ENCODE data around the gene RAD51B. TPM values are rescaled to one million over a fixed set of nuclear protein-coding genes. Genes with fewer than 3 reads are reported as not detected.

The RAD51B gene
- total RNA-seq, 1 experiment from 2014 or later: 20.0 TPM

DNA sequence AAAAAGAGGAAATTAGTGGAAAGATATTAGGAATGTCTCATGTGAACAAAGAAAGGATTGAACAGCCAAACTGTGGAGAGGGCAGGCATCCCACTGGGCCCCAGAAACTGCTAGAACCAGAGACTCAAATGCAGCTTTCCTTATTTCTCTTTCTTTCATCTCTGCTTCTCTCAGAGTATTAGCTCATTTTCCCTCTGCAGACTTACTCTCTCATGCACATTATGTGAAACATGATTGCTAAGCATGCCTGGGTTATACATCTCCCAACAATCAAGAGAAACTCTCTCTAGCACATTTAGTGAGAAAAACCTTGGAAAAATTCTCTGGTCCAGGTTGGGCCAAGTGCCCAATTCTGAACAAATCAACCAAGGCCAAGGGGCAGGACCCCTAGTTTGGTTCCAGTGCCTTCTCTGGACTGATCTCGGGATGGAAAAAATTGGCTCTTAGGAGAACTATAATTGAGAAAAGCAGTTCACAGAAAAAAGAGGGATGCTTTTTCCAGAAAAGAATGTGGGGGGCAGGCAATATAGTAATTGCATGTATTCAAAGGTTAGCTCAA, 313.1 kb downstream of the RAD51B start:
- Histone ChIP-seq H3K27ac (ENCODE audit: low read depth, low read length) (peak overlapping the region; percentile 11; the same call in 1 of the 2 replicates), H4K20me1 (ENCODE audit: insufficient read depth) (no peaks in the 10 kb centered on the region), H3K9me2 (ENCODE audit: insufficient read depth) (no peaks in the 10 kb centered on the region), H3K36me3 (ENCODE audit: control insufficient read depth in 1 of 2, insufficient read depth in 2 of 2, low read length in 2 of 2) (no peaks in the 10 kb centered on the region), H3K4me3 (replicated peaks in 1 of 2; ENCODE audit: low read depth in 1 of 2, low read length in 2 of 2) (no peak overlapping the region), H3K4me1 (ENCODE audit: control insufficient read depth in 1 of 2, insufficient read depth in 2 of 2, low read length in 2 of 2) (peaks cover 8 to 25% of the 10 kb centered on the region in 2 experiments), H3K4me2 (ENCODE audit: low read length) (no peak overlapping the region), H3K27me3 (ENCODE audit: insufficient read depth, low read length) (no peaks in the 10 kb centered on the region), H3K79me2 (ENCODE audit: insufficient read depth, low read length) (no peaks in the 10 kb centered on the region), H2AFZ (ENCODE audit: low read depth, low read length, poor library complexity, severe bottlenecking) (no peak overlapping the region), H3K9me3 (ENCODE audit: control insufficient read depth in 1 of 2, insufficient read depth in 1 of 2, low read depth in 1 of 2, low read length in 2 of 2) (no peaks in the 10 kb centered on the region), H3K9ac (ENCODE audit: low read length) (no peak overlapping the region)
- RAD21 ChIA-PET (ENCODE audit: low non-redundant PET in 1 of 2, low total read pairs in 2 of 2, uncharacterized antibody in 2 of 2, unreplicated experiment in 2 of 2): no interaction called here
- BruUV-seq (replicated peaks): no TSS peak
- CTCF ChIA-PET: no interaction called here
- intact Hi-C loops (cut with micrococcal nuclease): no loop called here
- DNase-seq (ENCODE audit: low read depth, low spot score) (no peak), ATAC-seq (no peak)
- TF ChIP-seq FOSL1 (IDR thresholded peaks at IDR 0.05; ENCODE audit: low read depth) (no peak), ZFX (IDR thresholded peaks at IDR 0.05) (no peak), ELF1 (IDR thresholded peaks at IDR 0.05; ENCODE audit: borderline replicate concordance, low read depth) (no peak), EGR1 (IDR thresholded peaks at IDR 0.05; ENCODE audit: low read depth) (no peak), POLR2A (IDR thresholded peaks at IDR 0.05; ENCODE audit: borderline replicate concordance, extremely low read depth, insufficient read depth, insufficient read length) (no peak), ZNF274 (IDR thresholded peaks at IDR 0.05; ENCODE audit: low read depth, low read length) (no peak)
- POLR2A ChIA-PET: no interaction called here

DNA sequence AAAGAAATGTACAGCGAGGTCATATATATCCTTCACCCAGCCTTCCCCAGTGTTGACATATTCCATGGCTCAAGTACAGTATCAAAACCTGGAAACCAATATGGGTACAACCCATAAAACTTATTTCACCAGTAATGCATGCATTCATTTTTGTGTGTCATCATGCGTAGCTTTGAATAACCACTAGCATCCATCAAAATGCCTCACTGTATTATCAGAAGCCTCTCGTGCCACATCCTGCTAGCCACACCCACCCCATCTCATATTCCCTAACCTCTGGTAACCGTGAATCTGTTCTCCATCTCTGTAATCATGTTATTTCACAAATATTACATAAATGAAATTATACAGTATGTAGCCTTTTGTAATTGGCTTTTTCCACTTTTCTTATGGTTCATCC, 314.3 kb downstream of the RAD51B start:
- ChIA-PET CTCF (no interaction called here), POLR2A (no interaction called here), RAD21 (ENCODE audit: low non-redundant PET in 1 of 2, low total read pairs in 2 of 2, uncharacterized antibody in 2 of 2, unreplicated experiment in 2 of 2) (no interaction called here)
- no peak for DNase-seq (ENCODE audit: low read depth, low spot score)
- H3K27me3 ChIP-seq (ENCODE audit: insufficient read depth, low read length): no peaks in the 10 kb centered on the region
- H3K79me2 ChIP-seq (ENCODE audit: insufficient read depth, low read length): no peaks in the 10 kb centered on the region
- H3K4me1 ChIP-seq (ENCODE audit: control insufficient read depth in 1 of 2, insufficient read depth in 2 of 2, low read length in 2 of 2): peaks cover 20 to 36% of the 10 kb centered on the region in 2 experiments
- intact Hi-C loops (cut with micrococcal nuclease): no loop called here
- H3K4me3 ChIP-seq (replicated peaks in 1 of 2; ENCODE audit: low read depth in 1 of 2, low read length in 2 of 2): no peak overlapping the region
- no peaks in the 10 kb centered on the region for H4K20me1 ChIP-seq (ENCODE audit: insufficient read depth)
- BruUV-seq (replicated peaks): no TSS peak
- no peak overlapping the region for H3K27ac ChIP-seq (ENCODE audit: low read depth, low read length)
- no peaks in the 10 kb centered on the region for H3K9me2 ChIP-seq (ENCODE audit: insufficient read depth)
- no peaks in the 10 kb centered on the region for H3K36me3 ChIP-seq (ENCODE audit: control insufficient read depth in 1 of 2, insufficient read depth in 2 of 2, low read length in 2 of 2)
- no peaks in the 10 kb centered on the region for H3K9me3 ChIP-seq (ENCODE audit: control insufficient read depth in 1 of 2, insufficient read depth in 1 of 2, low read depth in 1 of 2, low read length in 2 of 2)
- H3K9ac ChIP-seq (ENCODE audit: low read length): no peak overlapping the region
- ATAC-seq: no peak
- no peak overlapping the region for H3K4me2 ChIP-seq (ENCODE audit: low read length)
- H2AFZ ChIP-seq (ENCODE audit: low read depth, low read length, poor library complexity, severe bottlenecking): no peak overlapping the region
- TF ChIP-seq, protein P1, sequence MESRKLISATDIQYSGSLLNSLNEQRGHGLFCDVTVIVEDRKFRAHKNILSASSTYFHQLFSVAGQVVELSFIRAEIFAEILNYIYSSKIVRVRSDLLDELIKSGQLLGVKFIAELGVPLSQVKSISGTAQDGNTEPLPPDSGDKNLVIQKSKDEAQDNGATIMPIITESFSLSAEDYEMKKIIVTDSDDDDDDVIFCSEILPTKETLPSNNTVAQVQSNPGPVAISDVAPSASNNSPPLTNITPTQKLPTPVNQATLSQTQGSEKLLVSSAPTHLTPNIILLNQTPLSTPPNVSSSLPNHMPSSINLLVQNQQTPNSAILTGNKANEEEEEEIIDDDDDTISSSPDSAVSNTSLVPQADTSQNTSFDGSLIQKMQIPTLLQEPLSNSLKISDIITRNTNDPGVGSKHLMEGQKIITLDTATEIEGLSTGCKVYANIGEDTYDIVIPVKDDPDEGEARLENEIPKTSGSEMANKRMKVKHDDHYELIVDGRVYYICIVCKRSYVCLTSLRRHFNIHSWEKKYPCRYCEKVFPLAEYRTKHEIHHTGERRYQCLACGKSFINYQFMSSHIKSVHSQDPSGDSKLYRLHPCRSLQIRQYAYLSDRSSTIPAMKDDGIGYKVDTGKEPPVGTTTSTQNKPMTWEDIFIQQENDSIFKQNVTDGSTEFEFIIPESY (IDR thresholded peaks at IDR 0.05; ENCODE audit: extremely low read depth, insufficient replicate concordance, low read length): no peak
- TF ChIP-seq YY1 (IDR thresholded peaks at IDR 0.05; ENCODE audit: extremely low read depth, insufficient replicate concordance, low read depth, low read length) (no peak), EZH2phosphoT487 (IDR thresholded peaks at IDR 0.05; ENCODE audit: borderline replicate concordance) (no peak), SP1 (IDR thresholded peaks at IDR 0.05; ENCODE audit: low read depth) (no peak), JUND (IDR thresholded peaks at IDR 0.05) (no peak), EGR1 (IDR thresholded peaks at IDR 0.05; ENCODE audit: low read depth) (no peak), RAD21 (IDR thresholded peaks at IDR 0.05; ENCODE audit: low read depth) (no peak), EZH2 (IDR thresholded peaks at IDR 0.05) (no peak), TCF7L2 (IDR thresholded peaks at IDR 0.05; ENCODE audit: borderline replicate concordance, extremely low read depth, insufficient read depth, insufficient read length) (no peak), POLR2A (IDR thresholded peaks at IDR 0.05; ENCODE audit: borderline replicate concordance, extremely low read depth, insufficient read depth, insufficient read length) (no peak), FOSL1 (IDR thresholded peaks at IDR 0.05; ENCODE audit: low read depth) (no peak), SRF (IDR thresholded peaks at IDR 0.05; ENCODE audit: low read depth) (no peak), POLR2AphosphoS5 (IDR thresholded peaks at IDR 0.05; ENCODE audit: low read depth, low read length) (no peak)
- TF ChIP-seq, protein P2, sequence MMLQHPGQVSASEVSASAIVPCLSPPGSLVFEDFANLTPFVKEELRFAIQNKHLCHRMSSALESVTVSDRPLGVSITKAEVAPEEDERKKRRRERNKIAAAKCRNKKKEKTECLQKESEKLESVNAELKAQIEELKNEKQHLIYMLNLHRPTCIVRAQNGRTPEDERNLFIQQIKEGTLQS (IDR thresholded peaks at IDR 0.05): no peak
- TF ChIP-seq, protein P3, sequence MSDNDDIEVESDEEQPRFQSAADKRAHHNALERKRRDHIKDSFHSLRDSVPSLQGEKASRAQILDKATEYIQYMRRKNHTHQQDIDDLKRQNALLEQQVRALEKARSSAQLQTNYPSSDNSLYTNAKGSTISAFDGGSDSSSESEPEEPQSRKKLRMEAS (IDR thresholded peaks at IDR 0.05): no peak

All from HCT116 (cell line).